Colon (tissue), 2 donors: ENCODE data around the gene ASPN.
"Not testable (repeated sequence)": the region's sequence is repeated elsewhere in the genome, so short reads cannot be mapped to it uniquely, and the experiment has no call there.

Source experiments
- FAIRE-seq: peaks from 2 replicates; lab custom pipeline; 2012; peaks lifted over from hg19 to GRCh38; lab: Jason Lieb, UNC
- donor health status: control.
- donor health status: control.

The ASPN gene

DNA sequence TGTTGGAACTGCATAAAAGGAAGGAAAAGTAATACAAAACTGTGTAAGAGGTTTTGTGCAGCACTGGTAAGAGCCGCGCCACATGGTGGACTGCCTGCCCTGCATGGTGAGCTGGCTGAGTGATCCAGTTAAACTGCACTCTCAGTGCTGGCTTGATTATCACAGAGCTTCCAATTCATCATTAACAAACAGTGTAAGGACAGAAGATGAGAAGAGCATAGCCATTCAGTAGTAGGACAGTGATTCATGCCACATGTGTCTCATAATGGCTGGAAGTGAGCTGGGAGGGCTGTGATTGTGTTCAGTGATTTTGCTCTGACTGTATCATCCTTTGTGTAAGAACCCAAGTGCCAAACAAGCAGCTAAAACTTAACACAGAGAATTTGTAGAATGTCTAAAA is 14.1 kb downstream of the ASPN start:
- FAIRE-seq, result no peak

DNA sequence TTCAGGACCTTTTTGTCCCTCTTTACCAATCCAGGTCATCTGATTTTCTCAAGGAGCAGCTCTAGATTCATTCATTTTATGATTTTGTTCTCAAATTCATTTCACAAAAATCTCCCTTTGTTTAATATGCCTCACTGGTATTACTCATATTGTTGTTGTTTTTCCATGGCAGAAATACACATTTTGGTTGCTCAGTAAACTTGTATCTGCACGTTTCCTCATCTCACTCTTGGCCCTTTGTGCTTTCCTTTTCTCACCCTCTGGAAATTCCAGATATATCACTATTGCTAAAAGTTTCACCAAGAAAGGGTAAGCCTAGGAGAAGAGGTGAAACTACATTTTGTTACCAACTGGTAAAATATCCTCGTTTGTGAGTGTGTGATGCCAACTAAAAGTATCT is 14.8 kb downstream of the ASPN start:
- FAIRE-seq, result no peak

DNA sequence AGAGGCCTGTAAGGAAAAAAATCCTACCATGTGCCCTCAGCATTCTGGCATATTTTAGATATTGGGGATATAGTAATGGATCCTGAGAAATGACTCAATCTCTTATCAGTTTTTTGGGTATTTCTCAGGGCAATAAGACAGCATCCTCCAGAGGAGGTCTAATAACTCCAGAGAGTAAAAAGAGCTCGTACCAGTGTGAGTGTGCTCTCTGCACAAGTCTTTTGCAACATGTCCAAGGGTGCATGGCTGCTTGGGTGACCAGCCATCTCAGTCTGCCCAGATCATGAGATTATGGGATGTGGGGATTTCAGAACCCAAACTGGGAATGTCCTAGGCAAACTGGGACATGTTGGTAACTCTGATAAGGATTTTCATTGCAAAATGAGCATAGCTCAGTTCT is 15.3 kb downstream of the ASPN start:
- no peak for FAIRE-seq

DNA sequence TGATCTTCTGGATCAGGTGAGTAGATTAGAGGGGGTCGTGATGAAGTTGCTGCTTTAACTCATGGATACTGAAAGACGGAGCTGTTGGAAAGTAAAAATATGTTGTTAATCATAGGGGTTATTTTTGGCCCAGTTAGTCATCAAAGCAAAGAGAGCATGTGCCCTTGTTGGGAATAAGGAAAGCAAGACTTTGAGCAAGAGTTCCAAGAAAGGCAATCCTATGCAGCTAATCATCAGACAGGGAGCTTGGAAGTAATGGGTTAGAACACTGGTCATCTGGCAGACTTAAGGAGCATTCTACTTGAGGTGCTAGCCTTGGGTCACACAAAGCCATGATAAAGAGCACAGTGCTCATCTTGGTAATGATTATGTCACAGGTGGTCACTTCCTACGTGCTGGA is 18.3 kb downstream of the ASPN start:
- FAIRE-seq, result no peak

DNA sequence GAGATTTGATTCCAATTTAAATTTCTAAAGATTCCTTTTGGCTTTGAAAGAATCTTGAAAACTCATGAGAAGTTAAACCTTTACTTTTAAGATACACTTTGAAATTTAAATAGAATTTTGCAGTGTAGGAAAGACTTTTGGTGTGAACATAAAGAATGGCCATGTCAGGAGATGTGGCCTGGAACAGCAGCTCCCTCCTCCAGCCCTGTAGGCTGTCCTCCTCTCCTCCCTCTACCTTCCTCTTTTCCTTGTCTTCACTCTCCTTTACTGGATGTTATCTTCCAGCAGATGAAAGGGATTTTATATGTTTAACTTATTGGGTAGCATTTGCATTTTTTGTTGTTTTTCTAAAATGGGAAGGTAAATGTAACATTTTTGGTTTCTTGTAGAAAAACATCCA is 18.9 kb downstream of the ASPN start:
- FAIRE-seq, result no peak

DNA sequence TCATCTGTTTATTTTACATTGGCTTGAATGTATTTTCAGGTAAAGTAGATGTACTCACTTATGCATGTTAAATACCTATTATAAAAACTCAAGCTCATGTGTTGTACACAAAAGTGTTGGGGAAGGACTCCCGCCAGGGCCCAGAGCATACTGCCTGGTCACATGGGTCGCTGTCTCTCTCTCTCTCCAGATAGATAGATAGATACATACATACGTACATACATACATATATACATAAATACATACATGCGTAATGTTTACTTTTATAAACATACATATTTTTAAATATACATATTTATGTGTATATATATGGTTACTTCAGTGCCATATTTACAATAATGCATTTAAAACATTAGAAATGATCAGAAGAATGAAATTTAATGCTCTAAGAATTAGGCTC is 24.7 kb downstream of the ASPN start:
- no peak for FAIRE-seq

DNA sequence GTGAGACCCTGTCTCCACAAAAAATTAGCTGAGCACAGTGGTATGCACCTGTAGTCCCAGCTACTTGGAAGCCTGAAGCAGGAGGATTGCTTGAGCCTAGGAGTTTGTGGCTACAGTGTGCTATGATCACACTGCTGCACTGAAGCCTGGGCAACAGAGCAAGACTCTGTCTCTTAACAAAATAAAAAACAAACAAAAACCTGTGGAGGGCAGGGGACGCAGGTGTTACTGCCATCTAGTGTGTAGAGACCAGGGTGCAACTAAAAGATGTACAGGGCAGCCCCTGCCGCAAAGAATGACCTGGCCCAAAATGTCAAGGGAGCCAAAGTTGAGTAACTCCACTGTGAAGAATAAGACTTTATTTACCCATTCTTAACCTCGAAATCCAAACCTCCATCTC is 27.1 kb downstream of the ASPN start:
- FAIRE-seq, result no peak

DNA sequence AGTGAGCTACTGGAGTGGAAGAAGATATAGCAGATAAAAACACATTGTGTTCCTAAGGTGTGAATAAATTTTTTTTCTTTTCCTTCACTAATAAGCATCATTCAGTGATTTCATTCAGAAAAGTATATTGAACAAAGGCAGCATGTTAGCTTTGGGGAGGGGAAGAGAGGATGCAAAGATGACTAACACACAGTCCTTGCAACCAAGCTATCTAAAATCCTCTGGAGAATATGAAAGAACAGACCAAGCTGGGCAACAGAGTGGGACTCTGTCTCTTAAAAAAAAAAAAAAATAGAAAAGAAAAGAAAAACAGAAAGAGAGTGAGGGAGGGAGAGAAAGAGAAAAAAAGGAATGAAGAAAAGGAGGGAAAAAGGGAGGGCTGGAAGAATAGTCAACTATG is 35.8 kb downstream of the ASPN start:
- no peak for FAIRE-seq

DNA sequence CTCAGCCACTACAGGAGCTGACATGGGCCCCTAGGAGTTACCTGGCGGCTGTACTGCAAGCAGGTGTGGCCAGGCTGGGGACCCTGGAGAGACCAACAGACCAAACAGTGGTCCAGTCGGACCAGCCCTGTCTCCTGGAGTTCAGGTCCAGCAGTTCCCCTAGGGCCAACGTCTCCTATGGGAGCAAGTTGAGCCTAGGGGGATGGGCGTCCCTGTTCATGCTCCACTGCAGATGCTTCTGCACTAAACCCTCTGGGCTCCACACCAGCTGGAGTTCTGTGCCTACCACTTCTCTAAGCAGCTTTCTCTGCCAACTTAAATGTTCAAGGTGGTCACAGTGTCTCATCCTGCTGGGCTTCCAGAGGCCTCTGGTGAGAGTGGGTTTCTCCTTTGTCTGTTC is 37.5 kb downstream of the ASPN start:
- no peak for FAIRE-seq

DNA sequence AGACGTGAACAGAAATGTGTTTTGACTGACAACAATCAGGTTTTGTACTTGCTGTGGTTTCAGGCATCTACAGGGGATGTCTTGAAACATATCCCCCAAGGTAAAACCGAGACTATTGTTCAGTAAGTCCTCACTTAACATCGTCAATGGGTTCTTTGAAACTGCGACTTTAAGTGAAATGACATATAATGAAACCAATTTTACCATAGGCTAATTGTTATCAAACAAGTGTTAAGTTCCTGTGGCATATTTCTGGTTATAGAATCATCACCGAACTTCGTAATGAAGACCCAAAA is 41.6 kb downstream of the ASPN start:
- no peak for FAIRE-seq

DNA sequence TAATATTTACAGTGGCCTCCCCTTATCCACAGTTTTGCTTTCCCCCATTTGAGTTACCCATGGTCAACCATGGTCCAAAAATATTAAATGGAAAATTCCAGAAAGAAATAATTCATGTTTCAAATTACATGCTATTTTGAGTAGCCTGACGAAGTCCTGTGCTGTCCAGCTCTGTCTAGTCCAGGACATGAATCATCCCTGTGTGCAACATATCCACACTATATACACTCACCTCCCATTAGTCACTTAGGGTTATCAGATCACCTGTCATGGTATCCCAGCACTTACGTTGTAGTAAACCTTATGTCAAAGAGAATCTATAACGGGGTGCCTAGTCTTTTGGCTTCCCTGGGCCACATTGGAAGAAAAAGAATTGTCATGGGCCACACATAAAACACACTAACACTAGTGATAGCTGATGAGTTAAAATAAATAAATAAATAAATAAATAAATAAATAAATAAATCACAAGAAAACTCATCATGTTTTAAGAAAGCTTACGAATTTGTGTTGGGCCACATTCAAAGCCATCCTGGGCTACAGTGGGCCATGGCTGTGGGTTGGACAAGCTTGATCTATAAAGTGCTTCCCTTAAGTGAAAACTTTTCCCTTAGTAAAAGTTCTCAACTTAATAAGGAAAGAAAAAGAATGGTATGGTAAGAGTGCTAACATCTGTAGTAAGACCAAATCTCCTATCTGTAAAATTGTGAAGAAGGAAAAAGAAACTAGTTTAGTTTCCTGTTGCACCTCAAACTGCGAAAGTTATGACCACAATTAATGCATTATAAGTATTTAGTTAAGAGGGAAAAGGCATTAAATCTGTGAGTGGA is 42.2 kb downstream of the ASPN start:
- FAIRE-seq, result no peak

DNA sequence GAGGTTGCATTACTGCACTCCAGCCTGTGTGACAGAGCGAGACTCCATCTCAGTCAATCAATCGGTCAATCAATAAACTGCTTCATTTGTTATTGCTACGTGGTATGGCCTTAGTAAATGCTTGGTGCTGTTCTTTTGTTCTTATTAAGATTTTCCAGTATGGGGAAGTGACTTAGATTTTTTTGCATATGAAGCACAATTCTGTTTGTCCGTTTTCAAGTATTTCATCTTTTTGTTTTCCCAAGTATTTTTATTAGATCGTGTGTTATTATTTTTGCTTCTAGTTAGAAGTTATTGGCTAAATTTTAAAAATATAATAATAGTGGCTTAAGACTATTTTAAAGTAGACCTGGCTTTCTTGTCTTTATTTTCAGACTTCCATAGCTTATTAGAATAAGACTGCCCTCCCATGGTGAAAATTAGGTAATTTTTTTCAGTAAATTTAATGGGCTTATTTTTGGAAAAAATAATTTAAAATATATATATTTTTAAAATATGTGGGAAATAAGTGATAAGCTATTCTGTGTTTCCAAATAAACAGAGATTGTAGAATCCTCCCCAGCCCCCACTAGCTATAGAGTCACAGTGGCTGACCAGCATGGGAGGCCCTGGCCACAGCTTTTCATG is 43.3 kb downstream of the ASPN start:
- peak; percentile 70 for FAIRE-seq

DNA sequence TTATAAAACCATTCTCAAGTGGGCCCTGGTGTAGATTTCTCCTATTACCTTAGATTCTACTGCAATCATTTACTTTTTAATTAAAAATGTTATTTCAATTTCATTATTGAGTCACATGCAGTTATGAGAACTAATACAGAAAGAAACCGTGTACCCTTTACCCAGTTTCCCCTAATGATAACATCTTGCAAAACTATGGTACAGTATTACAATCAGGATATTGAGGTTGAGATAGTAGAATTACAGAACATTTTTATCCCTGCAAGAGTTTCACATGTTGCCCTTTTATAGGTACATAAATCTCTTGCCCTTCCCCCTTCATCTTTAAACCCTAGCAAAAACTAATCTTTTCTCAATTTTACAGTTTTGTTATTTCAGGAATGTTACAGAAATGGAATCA is 47.0 kb downstream of the ASPN start:
- FAIRE-seq, result no peak

DNA sequence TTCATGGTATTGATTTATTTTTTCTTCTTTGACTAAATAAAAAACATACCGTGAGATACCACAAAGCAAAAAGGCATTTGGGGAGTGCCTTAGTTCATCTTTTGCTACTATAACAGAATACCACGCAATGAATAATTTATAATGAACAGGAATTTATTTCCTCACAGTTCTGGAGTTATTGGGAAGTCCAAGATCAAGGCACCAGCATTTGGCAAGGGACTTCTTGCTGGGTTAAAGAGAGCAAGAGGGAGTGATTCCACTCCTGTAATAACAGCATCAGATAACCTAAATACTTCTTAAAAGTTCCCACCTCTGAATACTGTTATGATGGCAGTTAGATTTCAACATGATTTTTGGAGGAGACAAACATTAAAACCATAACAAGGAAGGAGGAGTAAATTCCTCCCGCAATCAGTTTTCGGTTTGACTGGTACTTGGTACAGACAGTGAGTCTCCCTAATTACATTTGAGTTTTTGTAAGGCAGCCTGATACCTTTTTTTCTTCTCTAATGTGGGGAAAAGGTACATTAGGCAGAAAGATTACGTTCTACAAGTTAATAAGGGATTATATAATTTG is 49.2 kb downstream of the ASPN start:
- FAIRE-seq, result no peak

DNA sequence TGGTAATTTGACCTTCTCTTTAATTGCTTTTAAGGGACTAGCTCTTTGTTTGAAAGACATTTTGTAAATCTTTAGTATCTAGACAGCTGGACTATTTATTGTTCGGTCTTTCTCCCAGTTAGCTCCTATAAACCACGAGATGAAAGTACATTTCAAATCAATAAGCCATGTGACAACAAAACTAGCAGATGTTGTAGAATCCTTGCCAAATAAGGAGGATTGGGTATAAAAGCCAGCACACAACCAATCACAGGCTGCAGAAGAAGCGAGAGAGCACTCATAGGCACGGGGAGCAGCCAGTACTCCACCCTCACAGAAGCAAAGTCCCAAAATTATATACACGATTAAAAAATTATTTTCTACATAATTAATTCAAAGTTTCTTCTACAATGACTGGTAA is 50.0 kb downstream of the ASPN start:
- no peak for FAIRE-seq

DNA sequence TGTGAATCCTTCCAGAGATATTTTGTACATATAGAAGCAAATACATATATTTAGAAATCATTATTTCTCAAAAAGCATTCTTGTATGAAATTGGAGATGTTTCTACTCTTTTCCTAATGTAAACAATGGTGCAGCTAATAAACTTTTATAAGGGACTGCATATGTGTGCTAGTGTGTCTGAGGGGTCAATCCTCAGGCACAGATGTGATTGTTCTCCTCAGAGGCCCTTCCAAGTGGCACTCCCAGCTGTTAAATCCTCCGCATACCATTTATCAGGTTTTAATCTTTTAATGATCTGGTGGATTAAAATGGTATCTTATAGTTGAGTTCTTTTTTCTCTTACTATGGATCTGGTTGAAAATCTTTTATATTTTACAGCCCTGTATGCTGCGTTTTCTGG is 52.5 kb downstream of the ASPN start:
- no peak for FAIRE-seq

DNA sequence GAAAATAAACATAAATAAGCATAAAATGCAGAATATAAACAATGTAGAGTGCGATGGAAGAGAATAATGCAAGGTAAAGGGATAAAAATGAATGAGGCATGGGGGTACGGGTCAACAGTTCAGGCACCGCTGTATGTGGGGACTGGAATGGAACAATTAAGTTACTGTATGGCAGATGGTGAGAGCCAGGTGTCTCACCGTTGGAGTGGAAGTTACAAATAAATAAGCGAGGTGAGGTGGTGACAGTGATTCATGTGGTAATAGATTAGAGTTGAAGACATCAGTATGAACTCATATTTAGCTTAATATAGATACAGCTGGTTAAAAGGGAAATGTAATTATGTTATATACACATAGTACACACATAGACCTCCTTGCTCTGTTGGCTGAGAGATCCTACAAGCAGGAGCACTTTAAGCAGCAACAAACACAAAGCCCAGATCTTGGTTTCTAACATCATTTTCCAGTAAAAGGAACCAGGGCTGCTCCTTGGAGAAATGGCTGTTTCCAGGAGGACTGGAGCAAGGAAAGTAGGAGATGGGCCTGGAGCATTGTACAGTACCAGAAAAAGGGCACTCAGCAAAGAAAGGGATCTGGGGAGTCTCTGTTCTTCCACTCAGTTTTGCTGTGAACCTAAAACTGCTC is 55.7 kb downstream of the ASPN start:
- FAIRE-seq, result no peak

DNA sequence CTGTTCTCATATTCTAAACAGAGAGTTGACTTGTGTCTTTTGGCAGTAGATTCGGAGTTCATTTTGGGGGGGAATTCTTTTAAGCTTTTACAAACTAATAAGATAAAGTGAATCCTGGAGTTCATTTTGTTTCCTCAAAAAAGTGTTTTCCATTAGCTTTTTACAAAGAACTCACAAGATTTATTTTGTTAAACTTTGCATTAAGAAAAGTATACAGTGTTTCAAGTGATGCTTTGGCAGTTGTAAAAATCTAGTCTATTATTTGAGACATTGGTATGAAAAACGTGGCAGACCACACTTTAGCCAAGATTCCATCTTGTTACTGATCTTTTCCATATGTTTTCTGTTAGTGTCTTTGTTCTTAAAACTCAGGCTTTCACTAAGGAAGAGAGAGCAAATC is 56.8 kb downstream of the ASPN start:
- FAIRE-seq, result no peak

DNA sequence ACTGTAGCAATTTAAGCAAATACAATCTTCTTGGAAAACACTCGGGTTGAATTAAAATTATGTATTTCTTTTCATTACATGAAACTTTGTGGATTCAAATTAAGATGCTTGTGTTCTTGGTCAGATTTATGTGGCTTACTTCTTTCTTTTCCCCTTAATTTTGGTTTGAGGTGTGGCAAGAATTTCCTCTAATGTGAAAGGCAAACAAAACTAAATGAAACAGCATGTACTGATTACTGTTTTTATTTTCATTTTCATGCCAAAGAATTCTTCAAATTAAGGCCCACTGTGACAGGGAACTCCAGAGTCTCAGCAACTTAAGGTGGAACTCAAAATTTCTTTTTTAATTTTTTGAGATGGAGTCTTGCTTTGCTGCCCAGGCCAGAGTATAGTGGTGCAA is 58.0 kb downstream of the ASPN start, which contains the start of gene OMD:
TSS of gene OMD (minus strand) at position 132 of the 400 bp plus-strand sequence. CDS start 6,913 bp downstream, outside the sequence.
- FAIRE-seq, result no peak

DNA sequence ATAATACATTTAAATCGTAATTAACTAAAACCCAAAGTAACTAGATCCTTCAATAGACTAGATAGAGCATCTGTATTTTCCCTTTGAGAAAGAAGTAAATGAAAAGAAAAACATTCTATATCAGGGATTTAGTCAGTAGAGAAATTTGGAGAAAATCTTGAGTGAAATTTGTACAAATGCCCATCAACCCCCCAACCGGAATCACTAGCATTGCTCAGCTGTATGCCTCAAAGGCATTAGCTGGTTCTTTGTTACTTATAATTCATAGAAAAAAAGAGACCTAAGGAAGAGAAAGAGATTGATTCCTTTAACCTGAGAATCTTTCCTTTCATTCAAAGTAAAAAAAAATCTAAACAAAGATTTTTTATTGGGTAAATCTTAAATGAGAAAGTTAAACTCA is 58.7 kb downstream of the ASPN start:
- no peak for FAIRE-seq

DNA sequence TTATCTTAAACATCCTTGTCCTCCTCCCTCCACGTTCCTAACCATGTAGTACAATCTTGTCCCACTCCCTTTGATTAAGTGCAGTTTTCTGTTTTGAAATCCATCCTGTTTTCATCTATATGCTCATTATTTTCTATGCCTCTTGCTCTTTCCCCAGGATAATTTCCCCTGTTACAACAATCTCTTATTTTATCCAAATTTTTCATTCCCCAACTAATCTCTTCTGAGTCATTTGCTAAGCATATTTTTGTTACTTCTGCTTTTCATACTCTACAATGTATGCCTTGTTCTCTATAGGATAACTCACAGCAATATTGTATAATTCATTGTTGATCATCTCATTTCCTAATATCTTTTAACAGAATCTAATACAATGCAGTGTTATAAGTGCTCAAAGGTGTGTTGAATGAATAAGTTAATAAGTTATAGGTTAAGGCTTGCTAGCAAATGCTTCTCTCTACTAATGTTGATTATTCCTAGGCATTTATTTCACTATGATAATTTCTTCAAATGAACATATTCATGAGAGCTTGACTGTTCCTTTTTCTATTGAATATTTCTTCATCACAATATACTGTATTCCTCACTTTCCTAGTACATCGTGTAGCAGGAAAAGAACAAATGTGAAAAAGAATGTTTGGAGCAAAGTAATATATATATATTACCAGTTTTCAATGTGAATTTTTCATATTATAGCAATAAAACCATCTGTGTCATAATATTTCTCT is 59.5 kb downstream of the ASPN start:
- FAIRE-seq, result no peak

DNA sequence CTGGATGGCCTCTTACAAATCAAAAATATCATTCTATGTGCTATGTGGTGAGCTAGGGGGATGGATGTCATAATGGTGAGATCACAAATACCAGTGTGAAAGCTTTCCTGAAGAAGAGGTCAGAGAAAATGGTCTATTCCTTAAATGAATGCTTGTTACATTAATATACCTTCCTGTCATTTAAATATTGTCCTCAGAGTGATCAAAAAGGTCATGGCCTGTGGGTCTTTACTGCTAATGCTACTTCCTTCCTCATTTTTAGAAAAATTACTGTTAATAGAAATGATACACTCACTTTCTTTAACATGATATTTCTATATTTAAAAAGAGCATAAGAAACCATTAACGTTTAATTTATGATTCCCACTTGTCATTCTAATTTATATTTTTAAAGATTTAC is 67.7 kb downstream of the ASPN start:
- no peak for FAIRE-seq

DNA sequence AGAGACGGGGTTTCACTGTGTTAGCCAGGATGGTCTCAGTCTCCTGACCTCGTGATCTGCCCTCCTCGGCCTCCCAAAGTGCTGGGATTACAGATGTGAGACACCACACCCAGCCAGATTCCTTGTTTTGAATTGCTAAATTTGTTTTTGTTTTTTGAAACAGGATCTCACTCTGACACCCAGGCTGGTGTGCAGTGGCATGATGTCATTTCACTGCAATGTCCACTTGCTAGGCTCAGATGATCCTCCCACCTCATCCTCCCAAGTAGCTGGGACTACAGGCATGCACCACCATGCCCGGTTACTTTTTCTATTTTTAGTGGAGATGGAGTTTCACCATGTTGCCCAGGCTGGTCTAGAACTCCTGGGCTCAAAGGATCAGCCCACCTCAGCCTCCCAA is 71.1 kb downstream of the ASPN start:
- FAIRE-seq, result not testable (repeated sequence)
